Raji (cell line): ENCODE measurements around the gene SLFN5.

ENCODE experiments used
- POLR2A ChIP-seq: IDR thresholded peaks from 2 replicates; pipeline ENCODE4 v1.6.1; 2011; ENCODE audit warnings: low read depth, low read length, control low read depth; ENCODE audit not compliant: insufficient read depth

The SLFN5 gene

GRCh38 chr17:35238821-35239220 lies 4.1 kb upstream of the SLFN5 start:
- TF ChIP-seq POLR2A = no peak

GRCh38 chr17:35239823-35240222 lies 3.0 kb upstream of the SLFN5 start:
- no peak for TF ChIP-seq POLR2A

GRCh38 chr17:35240861-35241260 lies 2.0 kb upstream of the SLFN5 start:
- no peak for TF ChIP-seq POLR2A

- no peak for TF ChIP-seq POLR2A
Measured at GRCh38 chr17:35241520-35241919, 1.4 kb upstream of the SLFN5 start.

GRCh38 chr17:35242158-35242804 lies 591 bp upstream of the SLFN5 start:
- TF ChIP-seq POLR2A = no peak

GRCh38 chr17:35243561-35244340 lies 879 bp downstream of the SLFN5 start:
- TF ChIP-seq POLR2A = no peak

- TF ChIP-seq POLR2A = peak; percentile 22; the same call in 1 of the 2 replicates
Measured at GRCh38 chr17:35244341-35245195, 1.7 kb downstream of the SLFN5 start.

GRCh38 chr17:35245196-35245486 lies 2.3 kb downstream of the SLFN5 start:
- no peak for TF ChIP-seq POLR2A

- no peak for TF ChIP-seq POLR2A
Measured at GRCh38 chr17:35252651-35253050, 9.8 kb downstream of the SLFN5 start.

GRCh38 chr17:35254107-35254773 lies 11.4 kb downstream of the SLFN5 start:
- TF ChIP-seq POLR2A = no peak

GRCh38 chr17:35255316-35255715 lies 12.4 kb downstream of the SLFN5 start:
- TF ChIP-seq POLR2A = no peak

- no peak for TF ChIP-seq POLR2A
Measured at GRCh38 chr17:35256629-35257028, 13.8 kb downstream of the SLFN5 start.

GRCh38 chr17:35257208-35257659 lies 14.4 kb downstream of the SLFN5 start:
- no peak for TF ChIP-seq POLR2A

- no peak for TF ChIP-seq POLR2A
Measured at GRCh38 chr17:35259001-35259400, 16.1 kb downstream of the SLFN5 start.

GRCh38 chr17:35265071-35265470 lies 22.2 kb downstream of the SLFN5 start:
- no peak for TF ChIP-seq POLR2A
